IMR-90 (cell line): ENCODE measurements around the gene CST3. TPM values are rescaled to one million over a fixed set of nuclear protein-coding genes. Genes with fewer than 3 reads are reported as not detected.

Experiments
- ATAC-seq: fragments of 200-7000 bp; cut with Tn5 transposase; 2 replicates; pipeline ENCODE4 v1.9.1; 2020; ENCODE audit warnings: low read depth, mild to moderate bottlenecking, moderate library complexity
- BruUV-seq: library from RNA; stranded (reverse); fragments of 400-500 nt; replicated peaks from 2 replicates; lab custom pipeline; 2021; lab: Mats Ljungman, UMichigan
- CTCF ChIA-PET: fragments of 300-600 bp; formaldehyde crosslinking; extraction: SDS; loops from one replicate; lab custom pipeline; 2021; ENCODE audit warnings: antibody characterized with exemption; lab: Yijun Ruan, JAX
- POLR2A ChIA-PET: fragments of 300-600 bp; sonication (Branson Sonifier 250); formaldehyde crosslinking; loops from one replicate; lab custom pipeline; 2022; ENCODE audit warnings: antibody characterized with exemption; ENCODE audit not compliant: unreplicated experiment; lab: Charles Lee
- DNase-seq: peaks from one replicate; pipeline ENCODE4 v3.0.0; 2013
- H2AFZ ChIP-seq: replicated peaks from 2 replicates; pipeline ENCODE3; 2013; ENCODE audit warnings: low read length, mild to moderate bottlenecking; ENCODE audit not compliant: poor library complexity
- H2AK5ac ChIP-seq: 2 replicates; pipeline ENCODE4 v1.6.1; 2013; ENCODE audit warnings: low read depth, low read length, inconsistent platforms
- H2AK9ac ChIP-seq: replicated peaks from 2 replicates; pipeline ENCODE3; 2013; ENCODE audit warnings: mild to moderate bottlenecking, low read depth, low read length, moderate library complexity; ENCODE audit not compliant: poor library complexity
- H2BK120ac ChIP-seq: 2 replicates; pipeline ENCODE4 v1.6.1; 2013; ENCODE audit warnings: low read depth, low read length, inconsistent platforms
- H2BK15ac ChIP-seq: 3 replicates; pipeline ENCODE4 v1.6.1; 2013; ENCODE audit warnings: low read depth, low read length, inconsistent platforms
- H2BK20ac ChIP-seq: 2 replicates; pipeline ENCODE4 v1.6.1; 2013; ENCODE audit warnings: low read depth, mild to moderate bottlenecking, inconsistent platforms, low read length, moderate library complexity
- H2BK5ac ChIP-seq: 2 replicates; pipeline ENCODE4 v1.6.1; 2013; ENCODE audit warnings: mild to moderate bottlenecking, low read depth, low read length, inconsistent platforms; ENCODE audit not compliant: poor library complexity, severe bottlenecking
- H3K14ac ChIP-seq: replicated peaks from 2 replicates; pipeline ENCODE4 v1.6.1; 2013; ENCODE audit warnings: low read depth, low read length, inconsistent platforms
- H3K18ac ChIP-seq: 2 replicates; pipeline ENCODE4 v1.6.1; 2013; ENCODE audit warnings: low read depth, low read length, control low read depth
- H3K23ac ChIP-seq: 2 replicates; pipeline ENCODE4 v1.6.1; 2013; ENCODE audit warnings: low read depth, low read length, inconsistent platforms
- H3K27ac ChIP-seq: 2 replicates; pipeline ENCODE4 v1.5.1; 2013; ENCODE audit warnings: mild to moderate bottlenecking, control low read depth, low read length; ENCODE audit not compliant: insufficient read depth
- H3K27me3 ChIP-seq: 2 replicates; pipeline ENCODE4 v1.6.1; 2013; ENCODE audit warnings: low read length; ENCODE audit not compliant: control insufficient read depth, insufficient read depth
- H3K36me3 ChIP-seq: 2 replicates; pipeline ENCODE4 v1.6.1; 2013; ENCODE audit warnings: low read length, mixed read lengths; ENCODE audit not compliant: control insufficient read depth, insufficient read depth
- H3K4ac ChIP-seq: 2 replicates; pipeline ENCODE4 v1.6.1; 2013; ENCODE audit warnings: low read depth, low read length, inconsistent platforms
- H3K4me1 ChIP-seq: 2 replicates; pipeline ENCODE4 v1.6.1; 2013; ENCODE audit warnings: low read length, mixed read lengths; ENCODE audit not compliant: control insufficient read depth, insufficient read depth
- H3K4me2 ChIP-seq: 2 replicates; pipeline ENCODE4 v1.6.1; 2013; ENCODE audit warnings: low read depth, mild to moderate bottlenecking, control low read depth, low read length, moderate library complexity
- H3K4me3 ChIP-seq: 2 replicates; pipeline ENCODE4 v1.5.1; 2013; ENCODE audit warnings: low read depth, mild to moderate bottlenecking, control low read depth, low read length, moderate library complexity; ENCODE audit not compliant: insufficient read depth
- H3K56ac ChIP-seq: 2 replicates; pipeline ENCODE4 v1.6.1; 2013; ENCODE audit warnings: low read length, inconsistent platforms; ENCODE audit not compliant: insufficient read depth; ENCODE audit errors: extremely low read depth
- H3K79me1 ChIP-seq, 2 experiments: 2 replicates each; pipeline ENCODE4 v1.6.1; 2013; ENCODE audit warnings: low read length in 2 of 2, inconsistent platforms in 1 of 2, low read depth in 1 of 2
- H3K9ac ChIP-seq: 2 replicates; pipeline ENCODE4 v1.6.1; 2013; ENCODE audit warnings: low read depth, low read length, control low read depth
- H3K9me1 ChIP-seq: 2 replicates; pipeline ENCODE4 v1.6.1; 2013; ENCODE audit warnings: low read length, inconsistent platforms; ENCODE audit not compliant: insufficient read depth
- H3K9me3 ChIP-seq: 2 replicates; pipeline ENCODE4 v1.6.1; 2013; ENCODE audit warnings: low read length; ENCODE audit not compliant: control insufficient read depth, insufficient read depth
- H4K20me1 ChIP-seq: 2 replicates; pipeline ENCODE4 v1.6.1; 2013; ENCODE audit warnings: low read length, inconsistent platforms; ENCODE audit not compliant: insufficient read depth
- H4K5ac ChIP-seq: 2 replicates; pipeline ENCODE4 v1.6.1; 2013; ENCODE audit warnings: mild to moderate bottlenecking, low read depth, low read length, control low read depth
- H4K8ac ChIP-seq, 2 experiments: 2 replicates each; pipeline ENCODE4 v1.6.1; 2013; ENCODE audit warnings: low read depth in 2 of 2, low read length in 2 of 2, control low read depth in 1 of 2, inconsistent platforms in 1 of 2
- H4K91ac ChIP-seq: 2 replicates; pipeline ENCODE4 v1.6.1; 2013; ENCODE audit warnings: low read depth, low read length, inconsistent platforms; ENCODE audit not compliant: insufficient read depth
- BHLHE40 ChIP-seq: fragments of 150-350 bp; IDR thresholded peaks from 2 replicates; pipeline ENCODE4 v1.6.1; 2016; ENCODE audit warnings: mild to moderate bottlenecking, low read depth, low read length
- CEBPB ChIP-seq: IDR thresholded peaks from 2 replicates; pipeline ENCODE4 v1.6.1; 2012; ENCODE audit warnings: low read depth, low read length, improper control_type of control experiment
- CHD1 ChIP-seq: IDR thresholded peaks from 2 replicates; pipeline ENCODE4 v1.6.1; 2012; ENCODE audit warnings: low read depth, low read length, improper control_type of control experiment
- CTCF ChIP-seq: conservative IDR thresholded peaks from 2 replicates; pipeline ENCODE4 v1.5.1; 2012; ENCODE audit warnings: mild to moderate bottlenecking, low read depth, low read length, improper control_type of control experiment
- ELK1 ChIP-seq: fragments of 150-350 bp; IDR thresholded peaks from 2 replicates; pipeline ENCODE4 v1.6.1; 2016; ENCODE audit warnings: low read depth, mild to moderate bottlenecking, low read length, moderate library complexity, borderline replicate concordance
- FOS ChIP-seq: fragments of 150-350 bp; IDR thresholded peaks from 2 replicates; pipeline ENCODE4 v1.6.1; 2016; ENCODE audit warnings: low read depth, low read length
- MAFK ChIP-seq: IDR thresholded peaks from 2 replicates; pipeline ENCODE4 v1.6.1; 2012; ENCODE audit warnings: low read depth, low read length, improper control_type of control experiment
- MAZ ChIP-seq: IDR thresholded peaks from 2 replicates; pipeline ENCODE4 v1.6.1; 2012; ENCODE audit warnings: low read depth, mild to moderate bottlenecking, low read length, improper control_type of control experiment, moderate library complexity, borderline replicate concordance
- MXI1 ChIP-seq: IDR thresholded peaks from 2 replicates; pipeline ENCODE4 v1.6.1; 2012; ENCODE audit warnings: low read depth, mild to moderate bottlenecking, low read length, moderate library complexity, borderline replicate concordance
- NFE2L2 ChIP-seq: fragments of 150-350 bp; IDR thresholded peaks from 2 replicates; pipeline ENCODE4 v1.6.1; 2016; ENCODE audit warnings: low read depth, mild to moderate bottlenecking, low read length
- POLR2A ChIP-seq: IDR thresholded peaks from 2 replicates; pipeline ENCODE4 v1.6.1; 2012; ENCODE audit warnings: mild to moderate bottlenecking, low read depth, low read length
- RAD21 ChIP-seq: IDR thresholded peaks from 2 replicates; pipeline ENCODE4 v1.6.1; 2012; ENCODE audit warnings: low read length, improper control_type of control experiment
- RCOR1 ChIP-seq: IDR thresholded peaks from 2 replicates; pipeline ENCODE4 v1.6.1; 2012; ENCODE audit warnings: mild to moderate bottlenecking, low read length, improper control_type of control experiment; ENCODE audit not compliant: insufficient replicate concordance
- RFX5 ChIP-seq: IDR thresholded peaks from 2 replicates; pipeline ENCODE4 v1.8.0; 2012; ENCODE audit warnings: low read depth, mild to moderate bottlenecking, low read length, moderate library complexity
- SMC3 ChIP-seq: fragments of 150-350 bp; IDR thresholded peaks from 2 replicates; pipeline ENCODE4 v1.6.1; 2016; ENCODE audit warnings: low read depth, mild to moderate bottlenecking, antibody characterized with exemption, low read length, moderate library complexity
- USF2 ChIP-seq: fragments of 150-350 bp; IDR thresholded peaks from 2 replicates; pipeline ENCODE4 v1.6.1; 2017; ENCODE audit warnings: mild to moderate bottlenecking, antibody characterized with exemption, low read length, low read depth
- WGBS, 2 experiments: methylation state at CpG; one replicate each; pipeline versions ENCODE4 v1.1.5 to v1.1.7; 2013; ENCODE audit warnings: missing lambda C conversion rate in 2 of 2; ENCODE audit not compliant: insufficient read length in 1 of 2; ENCODE audit errors: extremely low coverage in 2 of 2; 5-methylcytosine and 5-hydroxymethylcytosine counted together
- dilution Hi-C: fragments of 300-500 bp; cut with HindIII; formaldehyde crosslinking; loops from one replicate; pipeline ENCODE4 v1.14.3; 2018; ENCODE audit warnings: low sequenced_read_pairs; ENCODE audit not compliant: unreplicated experiment
- in situ Hi-C: fragments of 300-500 bp; cut with MboI; formaldehyde crosslinking; loops from 3 replicates; pipeline ENCODE4 v1.14.3; 2019; ENCODE audit warnings: low sequenced_read_pairs, inconsistent platforms, mixed read lengths
- intact Hi-C: fragments of 100-400 bp; cut with micrococcal nuclease; formaldehyde crosslinking; loops from 2 replicates; pipeline ENCODE4 v1.10.0; 2022
- polyA plus RNA-seq, 3 experiments: library from polyadenylated mRNA; depleted of rRNA; stranded (reverse); fragments of >200 nt; gene quantifications; 2 replicates each; pipeline ENCODE4 v1.2.3, GENCODE V29; 2012; ENCODE audit warnings: low replicate concordance in 1 of 3
- total RNA-seq: library from RNA; depleted of rRNA; stranded (reverse); fragments of >200 nt; gene quantifications from 2 replicates; pipeline ENCODE4 v1.2.3, GENCODE V29; 2012

The CST3 gene
- total and polyA plus RNA-seq, 2 of the 4 experiments (the other 2 are of a cell fraction), result 26.0 to 471 TPM

- intact Hi-C loops (loop anchor here (5.0 kb wide), 1 partner anchor 277 kb away; the partner anchor contains the start of gene GZF1), dilution Hi-C loops (no loop called here), in situ Hi-C loops (loop anchor here (25.0 kb wide), 2 partner anchors 1623 to 1773 kb away; partner anchors contain the start of gene GINS1)
- no peak overlapping the region for H2BK15ac ChIP-seq
- no peak overlapping the region for H2BK120ac ChIP-seq
- no peak overlapping the region for H3K56ac ChIP-seq
- no peaks in the 10 kb centered on the region for H3K27me3 ChIP-seq
- H3K4me2 ChIP-seq, result no peak overlapping the region
- no peaks in the 10 kb centered on the region for H3K9me3 ChIP-seq
- no TSS peak for BruUV-seq
- H4K20me1 ChIP-seq, result peaks cover 6% of the 10 kb centered on the region
- H3K4me1 ChIP-seq, result peaks cover 13% of the 10 kb centered on the region
- POLR2A ChIA-PET, result no interaction called here
- no peak overlapping the region for H2AFZ ChIP-seq
- H4K91ac ChIP-seq, result no peak overlapping the region
- no peak overlapping the region for H3K18ac ChIP-seq
- no peak overlapping the region for H3K23ac ChIP-seq
- TF ChIP-seq MXI1 (no peak), FOS (no peak), RAD21 (no peak), RCOR1 (no peak), CEBPB (no peak), RFX5 (no peak), CHD1 (no peak), CTCF (no peak), MAZ (no peak), SMC3 (no peak), POLR2A (no peak), USF2 (no peak), ELK1 (no peak), NFE2L2 (no peak), BHLHE40 (no peak), MAFK (no peak)
- H2AK5ac ChIP-seq, result no peak overlapping the region
- no CpG with 5 or more reads among the region's 8 CpGs for WGBS, 2 experiments
- H3K9me1 ChIP-seq, result peaks cover 12% of the 10 kb centered on the region
- H3K27ac ChIP-seq, result no peak overlapping the region
- no peak overlapping the region for H2BK20ac ChIP-seq
- no peak overlapping the region for H3K4ac ChIP-seq
- H3K79me1 ChIP-seq, result peaks cover 16 to 25% of the 10 kb centered on the region in 2 experiments
- no peak overlapping the region for H3K14ac ChIP-seq
- no peak overlapping the region for H4K5ac ChIP-seq
- no peak overlapping the region for H3K4me3 ChIP-seq
- no peak overlapping the region for H4K8ac ChIP-seq
- no peak overlapping the region for H2BK5ac ChIP-seq
- peaks cover 7% of the 10 kb centered on the region for H3K36me3 ChIP-seq
- no peak overlapping the region for H3K9ac ChIP-seq
- CTCF ChIA-PET, result no interaction called here
- DNase-seq (no peak), ATAC-seq (no peak)
- H2AK9ac ChIP-seq, result no peak overlapping the region
Measured at GRCh38 chr20:23639490-23639958, 1.8 kb upstream of the CST3 start.
